Tibial nerve (tissue), 3 donors: Measurements from ENCODE around the gene RFX7.

Experiments
- POLR2A ChIP-seq, 2 donors: fragments of 450-650 bp; IDR thresholded peaks; one replicate each; pipeline ENCODE4 v1.6.1; 2017; ENCODE audit warnings: antibody characterized with exemption in 2 of 2, mild to moderate bottlenecking in 2 of 2, moderate library complexity in 2 of 2
- TF ChIP-seq, protein P1 (sequence below), 5 experiments: fragments of 200-600 bp in 3 of 5; fragments of 450-650 bp in 2 of 5; sonication (generic) in 3 of 5; IDR thresholded peaks; one replicate each; pipeline ENCODE4 v1.5.1; 2016 to 2019; ENCODE audit warnings: antibody characterized with exemption in 5 of 5, mild to moderate bottlenecking in 3 of 5, moderate library complexity in 2 of 5

DNA sequence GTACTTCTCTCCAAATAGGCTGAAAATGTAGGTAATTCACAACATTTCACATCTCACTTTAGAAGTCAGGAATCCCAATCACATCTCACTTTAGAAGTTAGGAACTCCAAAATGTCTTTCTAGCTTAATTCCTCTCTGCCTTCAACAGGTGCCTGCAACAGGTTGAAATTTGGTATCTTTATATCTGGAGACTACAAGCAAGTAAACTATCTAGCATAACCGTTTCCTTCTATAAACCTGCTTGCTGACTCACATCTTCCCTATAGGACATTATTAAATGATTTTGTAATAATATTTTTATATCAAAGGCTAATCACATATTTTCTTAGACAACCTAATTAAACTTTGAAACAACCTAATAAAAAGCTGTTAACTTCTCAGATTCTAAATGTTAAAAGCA is 18.2 kb downstream of the RFX7 start:
- TF ChIP-seq, protein P1, sequence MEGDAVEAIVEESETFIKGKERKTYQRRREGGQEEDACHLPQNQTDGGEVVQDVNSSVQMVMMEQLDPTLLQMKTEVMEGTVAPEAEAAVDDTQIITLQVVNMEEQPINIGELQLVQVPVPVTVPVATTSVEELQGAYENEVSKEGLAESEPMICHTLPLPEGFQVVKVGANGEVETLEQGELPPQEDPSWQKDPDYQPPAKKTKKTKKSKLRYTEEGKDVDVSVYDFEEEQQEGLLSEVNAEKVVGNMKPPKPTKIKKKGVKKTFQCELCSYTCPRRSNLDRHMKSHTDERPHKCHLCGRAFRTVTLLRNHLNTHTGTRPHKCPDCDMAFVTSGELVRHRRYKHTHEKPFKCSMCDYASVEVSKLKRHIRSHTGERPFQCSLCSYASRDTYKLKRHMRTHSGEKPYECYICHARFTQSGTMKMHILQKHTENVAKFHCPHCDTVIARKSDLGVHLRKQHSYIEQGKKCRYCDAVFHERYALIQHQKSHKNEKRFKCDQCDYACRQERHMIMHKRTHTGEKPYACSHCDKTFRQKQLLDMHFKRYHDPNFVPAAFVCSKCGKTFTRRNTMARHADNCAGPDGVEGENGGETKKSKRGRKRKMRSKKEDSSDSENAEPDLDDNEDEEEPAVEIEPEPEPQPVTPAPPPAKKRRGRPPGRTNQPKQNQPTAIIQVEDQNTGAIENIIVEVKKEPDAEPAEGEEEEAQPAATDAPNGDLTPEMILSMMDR (IDR thresholded peaks at IDR 0.05), result no peak
- TF ChIP-seq POLR2A (IDR thresholded peaks at IDR 0.05), result no peak
